Stimulated activated effector memory CD8-positive, alpha-beta T cell treated with anti-CD3 and anti-CD28 coated beads, Interleukin-12 subunit alpha, Interleukin-12 subunit beta, amount 100 ng/mL, for 72 hours (primary cell): ENCODE data around the gene TRIM56.
A peak's percentile ranks its signal among the peaks of the same experiment; 100 is the strongest.
"Not testable (repeated sequence)": the region's sequence is repeated elsewhere in the genome, so short reads cannot be mapped to it uniquely, and the experiment has no call there.

ENCODE experiments used
- ATAC-seq: fragments of 150-1000 bp; cut with Tn5 transposase; 2 replicates; pipeline ENCODE4 v1.10.0; 2021
- DNase-seq, 2 donors: peaks; one replicate each; pipeline ENCODE4 v3.0.0; 2021 to 2022; ENCODE audit warnings: low spot score in 2 of 2
- H3K27ac Mint-ChIP-seq: one replicate; pipeline ENCODE4 v1.8.0; 2022; ENCODE audit warnings: mild to moderate bottlenecking, mixed read lengths
- H3K36me3 Mint-ChIP-seq: one replicate; pipeline ENCODE4 v1.8.0; 2022; ENCODE audit warnings: mild to moderate bottlenecking, mixed read lengths
- H3K4me1 Mint-ChIP-seq: one replicate; pipeline ENCODE4 v1.8.0; 2022; ENCODE audit warnings: mixed read lengths
- H3K4me3 Mint-ChIP-seq: one replicate; pipeline ENCODE4 v1.8.0; 2022; ENCODE audit warnings: mild to moderate bottlenecking, mixed read lengths
- H3K9me3 Mint-ChIP-seq: one replicate; pipeline ENCODE4 v1.8.0; 2022; ENCODE audit warnings: mixed read lengths

TRIM56 gene

GRCh38 chr7:101100858-101101847, 15.9 kb downstream of the TRIM56 start:
- Mint-ChIP-seq H3K9me3 (no peaks in the 10 kb centered on the region), H3K4me1 (peaks cover 11% of the 10 kb centered on the region), H3K36me3 (no peaks in the 10 kb centered on the region), H3K27ac (peak overlapping the region; percentile 76), H3K4me3 (no peak overlapping the region)
- no peak for ATAC-seq
- no peak for DNase-seq

DNA sequence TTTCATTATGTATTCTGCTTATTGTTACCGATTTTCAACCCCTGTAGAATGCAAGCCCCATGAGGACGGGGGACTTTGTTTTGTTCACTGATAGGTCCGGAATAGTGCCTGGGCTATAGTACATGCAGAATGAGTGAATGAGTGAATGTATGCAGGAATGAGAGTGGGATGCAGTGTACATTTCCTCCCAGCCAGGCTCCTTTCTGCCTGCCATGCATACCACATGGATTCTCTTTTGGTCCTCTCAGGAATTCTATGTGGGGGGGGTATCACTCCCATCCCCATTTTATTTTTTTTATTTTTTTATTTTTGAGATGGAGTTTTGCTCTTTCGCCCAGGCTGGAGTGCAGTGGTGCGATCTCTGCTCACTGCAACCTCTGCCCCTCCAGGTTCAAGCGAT, 16.7 kb downstream of the TRIM56 start:
- Mint-ChIP-seq H3K36me3 (no peaks in the 10 kb centered on the region), H3K4me3 (no peak overlapping the region), H3K9me3 (no peaks in the 10 kb centered on the region), H3K4me1 (peaks cover 11% of the 10 kb centered on the region), H3K27ac (no peak overlapping the region)
- DNase-seq (no peak), ATAC-seq (no peak)

DNA sequence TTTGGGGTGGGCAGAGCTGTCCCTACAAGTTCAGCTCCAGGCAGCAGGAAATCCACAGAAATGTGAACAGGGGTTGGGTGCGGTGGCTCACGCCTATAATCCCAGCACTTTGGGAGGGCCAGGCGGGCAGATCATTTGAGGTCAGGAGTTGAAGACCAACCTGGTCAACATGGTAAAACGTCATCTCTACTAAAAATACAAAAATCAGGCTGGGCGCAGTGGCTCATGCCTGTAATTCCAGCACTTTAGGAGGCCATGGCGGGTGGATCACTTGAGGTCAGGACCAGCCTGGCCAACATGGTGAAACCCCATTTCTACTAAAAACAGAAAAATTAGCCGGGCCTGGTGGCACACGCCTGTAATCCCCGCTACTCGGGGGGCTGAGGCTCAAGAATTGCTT, 18.4 kb downstream of the TRIM56 start:
- H3K36me3 Mint-ChIP-seq, H3K4me3 Mint-ChIP-seq, DNase-seq, H3K27ac Mint-ChIP-seq, ATAC-seq, H3K9me3 Mint-ChIP-seq: not testable (repeated sequence)
- peaks cover 11% of the 10 kb centered on the region for H3K4me1 Mint-ChIP-seq

GRCh38 chr7:101104193-101104713, 19.0 kb downstream of the TRIM56 start:
- no peak for ATAC-seq
- H3K4me1 Mint-ChIP-seq: peaks cover 11% of the 10 kb centered on the region
- DNase-seq: no peak
- H3K27ac Mint-ChIP-seq: no peak overlapping the region
- no peaks in the 10 kb centered on the region for H3K36me3 Mint-ChIP-seq
- H3K4me3 Mint-ChIP-seq: no peak overlapping the region
- no peaks in the 10 kb centered on the region for H3K9me3 Mint-ChIP-seq

- no peaks in the 10 kb centered on the region for H3K36me3 Mint-ChIP-seq
- H3K4me3 Mint-ChIP-seq: no peak overlapping the region
- ATAC-seq: no peak
- DNase-seq: no peak
- H3K4me1 Mint-ChIP-seq: peaks cover 10% of the 10 kb centered on the region
- no peak overlapping the region for H3K27ac Mint-ChIP-seq
- no peaks in the 10 kb centered on the region for H3K9me3 Mint-ChIP-seq
Measured at GRCh38 chr7:101104799-101105198, 19.5 kb downstream of the TRIM56 start.

- not testable (repeated sequence) for H3K4me1 Mint-ChIP-seq, H3K4me3 Mint-ChIP-seq, ATAC-seq, H3K36me3 Mint-ChIP-seq, H3K27ac Mint-ChIP-seq, H3K9me3 Mint-ChIP-seq, DNase-seq
Measured at GRCh38 chr7:101105248-101105647, 20.0 kb downstream of the TRIM56 start.

GRCh38 chr7:101106386-101106785, 21.1 kb downstream of the TRIM56 start:
- no peaks in the 10 kb centered on the region for H3K36me3 Mint-ChIP-seq
- no peaks in the 10 kb centered on the region for H3K9me3 Mint-ChIP-seq
- H3K4me3 Mint-ChIP-seq: no peak overlapping the region
- DNase-seq: no peak
- ATAC-seq: no peak
- no peaks in the 10 kb centered on the region for H3K4me1 Mint-ChIP-seq
- no peak overlapping the region for H3K27ac Mint-ChIP-seq

DNA sequence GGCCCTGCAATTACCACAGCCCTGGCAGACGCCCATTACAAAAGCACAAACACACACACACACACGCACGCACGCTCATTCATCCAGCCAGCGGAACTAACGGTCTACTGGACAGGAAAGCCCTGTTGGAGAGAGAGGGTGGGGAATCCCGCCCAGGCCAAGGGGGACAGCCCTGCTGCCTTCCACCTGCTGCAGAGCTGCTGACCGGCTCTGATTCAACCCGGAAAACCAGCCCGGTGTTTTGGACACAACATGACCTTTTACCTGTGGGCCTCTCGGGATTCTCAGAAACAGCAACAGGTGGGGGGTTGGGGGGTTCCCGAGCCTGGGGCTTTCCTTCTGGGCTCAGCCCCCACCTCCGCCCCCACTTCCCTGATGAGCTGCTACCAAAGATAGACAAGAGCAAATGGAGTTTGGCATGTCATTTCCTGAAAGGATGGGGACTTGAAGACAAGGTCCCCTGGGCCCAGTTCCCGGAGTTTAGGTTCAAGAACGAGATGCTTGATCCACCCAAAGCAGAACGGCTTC, 23.1 kb downstream of the TRIM56 start:
- Mint-ChIP-seq H3K4me1 (no peaks in the 10 kb centered on the region), H3K9me3 (no peaks in the 10 kb centered on the region), H3K4me3 (no peak overlapping the region), H3K27ac (no peak overlapping the region), H3K36me3 (no peaks in the 10 kb centered on the region)
- DNase-seq (no peak), ATAC-seq (no peak)

DNA sequence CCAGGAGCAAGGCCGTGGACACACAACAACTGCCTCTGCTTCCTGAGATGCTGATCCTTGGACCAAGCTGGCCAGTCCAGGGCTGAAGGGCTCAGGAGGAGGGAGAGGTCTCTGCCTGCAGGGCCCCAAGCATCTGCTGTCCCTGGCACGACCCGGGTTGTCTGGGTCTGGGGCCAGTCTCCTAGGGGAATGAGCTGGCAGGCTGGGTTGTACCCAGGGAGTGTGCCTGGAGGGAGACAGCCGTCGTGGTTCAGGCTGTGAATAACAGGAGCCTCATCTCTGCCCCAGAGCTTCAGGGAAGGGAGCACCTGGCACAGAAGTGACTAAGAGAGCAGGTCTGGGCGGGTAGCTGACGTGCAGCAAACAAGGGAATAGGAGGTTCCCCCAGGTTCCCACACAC, 23.7 kb downstream of the TRIM56 start:
- DNase-seq: no peak
- Mint-ChIP-seq H3K9me3 (no peaks in the 10 kb centered on the region), H3K4me1 (no peaks in the 10 kb centered on the region), H3K36me3 (no peaks in the 10 kb centered on the region), H3K27ac (no peak overlapping the region), H3K4me3 (no peak overlapping the region)
- no peak for ATAC-seq

GRCh38 chr7:101109368-101109767, 24.1 kb downstream of the TRIM56 start:
- DNase-seq (no peak), ATAC-seq (no peak)
- no peaks in the 10 kb centered on the region for H3K36me3 Mint-ChIP-seq
- H3K4me1 Mint-ChIP-seq: no peaks in the 10 kb centered on the region
- H3K27ac Mint-ChIP-seq: no peak overlapping the region
- no peak overlapping the region for H3K4me3 Mint-ChIP-seq
- no peaks in the 10 kb centered on the region for H3K9me3 Mint-ChIP-seq

DNA sequence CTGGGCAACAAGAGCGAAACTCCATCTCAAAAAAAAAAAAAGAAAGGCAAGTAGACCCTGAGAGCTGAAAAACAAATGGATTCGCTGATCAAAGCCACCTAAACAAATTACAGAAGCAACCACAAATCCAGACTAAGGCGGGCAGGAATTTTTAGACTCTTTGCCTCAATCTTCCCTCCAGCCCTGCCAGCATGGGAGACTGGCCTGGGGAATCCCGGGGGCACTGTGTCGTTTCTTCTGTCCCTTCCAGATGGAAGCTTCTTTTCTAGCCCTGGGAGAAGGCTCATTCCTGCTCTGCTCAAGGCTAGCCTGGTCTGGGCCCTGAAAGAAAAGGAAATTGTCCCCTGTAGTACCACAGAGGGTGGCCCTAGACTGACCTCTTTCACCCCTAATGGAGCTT, 26.0 kb downstream of the TRIM56 start:
- no peak for DNase-seq
- Mint-ChIP-seq H3K27ac (no peak overlapping the region), H3K4me1 (no peaks in the 10 kb centered on the region)

GRCh38 chr7:101112233-101112632, 27.0 kb downstream of the TRIM56 start:
- Mint-ChIP-seq H3K4me3 (no peak overlapping the region), H3K36me3 (no peaks in the 10 kb centered on the region), H3K27ac (no peak overlapping the region), H3K4me1 (no peaks in the 10 kb centered on the region), H3K9me3 (no peaks in the 10 kb centered on the region)
- no peak for ATAC-seq
- DNase-seq: no peak

More for the DNA sequence above, 26.0 kb downstream of the TRIM56 start:
- Mint-ChIP-seq H3K9me3 (no peaks in the 10 kb centered on the region), H3K36me3 (no peaks in the 10 kb centered on the region), H3K4me3 (no peak overlapping the region)
- no peak for ATAC-seq

DNA sequence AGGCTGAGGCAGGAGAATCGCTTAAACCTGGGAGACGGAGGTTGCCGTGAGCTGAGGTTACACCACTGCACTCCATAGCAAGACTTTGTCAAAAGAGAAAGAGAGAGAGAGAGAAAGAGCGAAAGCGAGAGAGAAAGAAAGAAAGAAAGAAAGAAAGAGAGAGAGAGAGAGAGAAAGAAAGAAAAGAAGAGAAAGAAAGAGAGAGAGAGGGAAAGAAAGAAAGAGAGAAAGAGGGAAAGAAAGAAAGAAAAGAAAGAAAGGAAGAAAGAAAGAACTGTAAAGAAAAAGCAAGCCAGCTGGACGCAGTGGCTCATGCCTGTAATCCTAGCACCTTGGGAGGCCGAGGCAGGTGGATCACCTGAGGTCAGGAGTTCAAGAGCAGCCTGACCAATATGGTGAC, 27.9 kb downstream of the TRIM56 start:
- H3K36me3 Mint-ChIP-seq, H3K27ac Mint-ChIP-seq, H3K4me1 Mint-ChIP-seq, DNase-seq, ATAC-seq, H3K4me3 Mint-ChIP-seq, H3K9me3 Mint-ChIP-seq: not testable (repeated sequence)

GRCh38 chr7:101113836-101114235, 28.6 kb downstream of the TRIM56 start:
- no peak overlapping the region for H3K4me3 Mint-ChIP-seq
- H3K9me3 Mint-ChIP-seq: no peaks in the 10 kb centered on the region
- ATAC-seq: no peak
- no peak for DNase-seq
- no peak overlapping the region for H3K27ac Mint-ChIP-seq
- no peaks in the 10 kb centered on the region for H3K4me1 Mint-ChIP-seq
- H3K36me3 Mint-ChIP-seq: no peaks in the 10 kb centered on the region

GRCh38 chr7:101114492-101114891, 29.2 kb downstream of the TRIM56 start:
- Mint-ChIP-seq H3K36me3 (no peaks in the 10 kb centered on the region), H3K9me3 (no peaks in the 10 kb centered on the region), H3K4me1 (no peaks in the 10 kb centered on the region), H3K27ac (no peak overlapping the region), H3K4me3 (no peak overlapping the region)
- DNase-seq (no peak), ATAC-seq (no peak)

- ATAC-seq (no peak), DNase-seq (no peak)
- Mint-ChIP-seq H3K9me3 (no peaks in the 10 kb centered on the region), H3K36me3 (no peaks in the 10 kb centered on the region), H3K4me3 (no peak overlapping the region), H3K4me1 (no peaks in the 10 kb centered on the region), H3K27ac (no peak overlapping the region)
Measured at GRCh38 chr7:101115215-101115614, 29.9 kb downstream of the TRIM56 start.
